IPS-18a (cell line): ENCODE results near the gene TGFBRAP1.
"Not testable (repeated sequence)": the region's sequence is repeated elsewhere in the genome, so short reads cannot be mapped to it uniquely, and the experiment has no call there.

Source experiments
- H3K27ac ChIP-seq: one replicate; pipeline ENCODE4 v1.5.1; 2013; ENCODE audit warnings: low read length
- H3K27me3 ChIP-seq: one replicate; pipeline ENCODE4 v1.6.1; 2013; ENCODE audit warnings: mild to moderate bottlenecking, low read length; ENCODE audit not compliant: control insufficient read depth, insufficient read depth
- H3K36me3 ChIP-seq: one replicate; pipeline ENCODE4 v1.6.1; 2013; ENCODE audit warnings: low read depth, low read length; ENCODE audit not compliant: control insufficient read depth
- H3K4me1 ChIP-seq: one replicate; pipeline ENCODE4 v1.6.1; 2013; ENCODE audit warnings: low read depth, low read length; ENCODE audit not compliant: control insufficient read depth
- H3K4me3 ChIP-seq: one replicate; pipeline ENCODE4 v1.5.1; 2013; ENCODE audit warnings: low read length
- H3K9ac ChIP-seq: one replicate; pipeline ENCODE4 v1.6.1; 2013; ENCODE audit warnings: mild to moderate bottlenecking, low read length, moderate library complexity
- H3K9me3 ChIP-seq: one replicate; pipeline ENCODE4 v1.6.1; 2013; ENCODE audit warnings: low read depth, low read length; ENCODE audit not compliant: control insufficient read depth

TGFBRAP1 gene

GRCh38 chr2:105258835-105259350 lies 70.6 kb downstream of the TGFBRAP1 start:
- H3K9me3 ChIP-seq: no peaks in the 10 kb centered on the region
- no peaks in the 10 kb centered on the region for H3K4me1 ChIP-seq
- H3K27ac ChIP-seq: no peak overlapping the region
- H3K9ac ChIP-seq: no peak overlapping the region
- no peaks in the 10 kb centered on the region for H3K36me3 ChIP-seq
- no peak overlapping the region for H3K4me3 ChIP-seq
- no peaks in the 10 kb centered on the region for H3K27me3 ChIP-seq

GRCh38 chr2:105257981-105258380 lies 71.6 kb downstream of the TGFBRAP1 start:
- Histone ChIP-seq H3K27ac (no peak overlapping the region), H3K4me1 (no peaks in the 10 kb centered on the region), H3K27me3 (no peaks in the 10 kb centered on the region), H3K9ac (no peak overlapping the region), H3K9me3 (no peaks in the 10 kb centered on the region), H3K4me3 (no peak overlapping the region), H3K36me3 (no peaks in the 10 kb centered on the region)

- Histone ChIP-seq H3K36me3 (no peaks in the 10 kb centered on the region), H3K9me3 (no peaks in the 10 kb centered on the region), H3K4me3 (no peak overlapping the region), H3K27ac (no peak overlapping the region), H3K4me1 (no peaks in the 10 kb centered on the region), H3K27me3 (no peaks in the 10 kb centered on the region), H3K9ac (no peak overlapping the region)
These were observed 73.0 kb downstream of the TGFBRAP1 start for GRCh38 chr2:105256431-105257047.

GRCh38 chr2:105255979-105256378 lies 73.6 kb downstream of the TGFBRAP1 start:
- no peak overlapping the region for H3K4me3 ChIP-seq
- H3K36me3 ChIP-seq: no peaks in the 10 kb centered on the region
- no peaks in the 10 kb centered on the region for H3K27me3 ChIP-seq
- H3K9ac ChIP-seq: no peak overlapping the region
- no peak overlapping the region for H3K27ac ChIP-seq
- H3K9me3 ChIP-seq: no peaks in the 10 kb centered on the region
- no peaks in the 10 kb centered on the region for H3K4me1 ChIP-seq

- Histone ChIP-seq H3K36me3 (no peaks in the 10 kb centered on the region), H3K9me3 (no peaks in the 10 kb centered on the region), H3K4me3 (no peak overlapping the region), H3K9ac (no peak overlapping the region), H3K4me1 (no peaks in the 10 kb centered on the region), H3K27me3 (no peaks in the 10 kb centered on the region), H3K27ac (no peak overlapping the region)
These were observed 74.9 kb downstream of the TGFBRAP1 start for GRCh38 chr2:105254531-105255210.

GRCh38 chr2:105252271-105252670 lies 77.3 kb downstream of the TGFBRAP1 start:
- Histone ChIP-seq H3K27ac (no peak overlapping the region), H3K4me3 (no peak overlapping the region), H3K27me3 (no peaks in the 10 kb centered on the region), H3K9ac (no peak overlapping the region), H3K36me3 (no peaks in the 10 kb centered on the region), H3K4me1 (no peaks in the 10 kb centered on the region), H3K9me3 (no peaks in the 10 kb centered on the region)

- H3K27ac ChIP-seq, H3K9ac ChIP-seq, H3K4me1 ChIP-seq, H3K4me3 ChIP-seq, H3K36me3 ChIP-seq, H3K27me3 ChIP-seq, H3K9me3 ChIP-seq: not testable (repeated sequence)
These were observed 78.4 kb downstream of the TGFBRAP1 start for GRCh38 chr2:105251016-105251648.

GRCh38 chr2:105249891-105250290 lies 79.6 kb downstream of the TGFBRAP1 start:
- Histone ChIP-seq H3K27me3 (no peaks in the 10 kb centered on the region), H3K4me1 (no peaks in the 10 kb centered on the region), H3K4me3 (no peak overlapping the region), H3K9ac (no peak overlapping the region), H3K9me3 (no peaks in the 10 kb centered on the region), H3K36me3 (no peaks in the 10 kb centered on the region), H3K27ac (no peak overlapping the region)

- Histone ChIP-seq H3K9ac (no peak overlapping the region), H3K27ac (no peak overlapping the region), H3K9me3 (no peaks in the 10 kb centered on the region), H3K36me3 (no peaks in the 10 kb centered on the region), H3K4me1 (no peaks in the 10 kb centered on the region), H3K27me3 (no peaks in the 10 kb centered on the region), H3K4me3 (no peak overlapping the region)
These were observed 80.4 kb downstream of the TGFBRAP1 start for GRCh38 chr2:105249181-105249580.

GRCh38 chr2:105248316-105249070 lies 81.0 kb downstream of the TGFBRAP1 start:
- H3K27ac ChIP-seq: no peak overlapping the region
- no peaks in the 10 kb centered on the region for H3K36me3 ChIP-seq
- no peak overlapping the region for H3K9ac ChIP-seq
- H3K4me3 ChIP-seq: no peak overlapping the region
- no peaks in the 10 kb centered on the region for H3K4me1 ChIP-seq
- no peaks in the 10 kb centered on the region for H3K9me3 ChIP-seq
- no peaks in the 10 kb centered on the region for H3K27me3 ChIP-seq

- Histone ChIP-seq H3K4me1 (no peaks in the 10 kb centered on the region), H3K27ac (no peak overlapping the region), H3K27me3 (no peaks in the 10 kb centered on the region), H3K9ac (no peak overlapping the region), H3K36me3 (no peaks in the 10 kb centered on the region), H3K4me3 (no peak overlapping the region), H3K9me3 (no peaks in the 10 kb centered on the region)
These were observed 85.1 kb downstream of the TGFBRAP1 start for GRCh38 chr2:105244451-105244850.
